K562 (cell line): Measurements from ENCODE around the gene BRINP1. TPM values are rescaled to one million over a fixed set of nuclear protein-coding genes. Genes with fewer than 3 reads are reported as not detected.

Experiments
- ATAC-seq: fragments of 200-7000 bp; cut with Tn5 transposase; 3 replicates; pipeline ENCODE4 v1.9.1; 2020; ENCODE audit warnings: moderate library complexity
- BruUV-seq: library from RNA; stranded (reverse); fragments of 400-500 nt; replicated peaks from 2 replicates; lab custom pipeline; 2021; lab: Mats Ljungman, UMichigan
- CTCF ChIA-PET: fragments of 300-600 bp; formaldehyde crosslinking; extraction: SDS; loops from one replicate; lab custom pipeline; 2021; ENCODE audit warnings: low intra/inter-chr PET ratio; lab: Yijun Ruan, JAX
- POLR2A ChIA-PET: fragments of 300-600, 350-650 bp; sonication (Branson Sonifier 250); formaldehyde crosslinking; extraction: SDS; loops from one replicate; lab custom pipeline; 2021; ENCODE audit warnings: antibody characterized with exemption, inconsistent platforms; lab: Yijun Ruan, JAX
- DNase-seq, 4 experiments: peaks; one replicate each; pipeline versions ENCODE4 v3.0.0 to v3.0.0-alpha.2; 2011 to 2018; ENCODE audit warnings: low spot score in 3 of 4, mixed read lengths in 3 of 4; ENCODE audit errors: extremely low read depth in 1 of 4
- FAIRE-seq: peaks from 2 replicates; lab custom pipeline; 2011; peaks lifted over from hg19 to GRCh38; lab: Jason Lieb, UNC
- H2AFZ ChIP-seq: 2 replicates; pipeline ENCODE4 v1.6.0; 2011; ENCODE audit warnings: low read depth, low read length, control low read depth, inconsistent platforms
- H3K27ac ChIP-seq: fragments of 200-600 bp; 3 replicates; pipeline ENCODE4 v1.8.0; 2011; ENCODE audit warnings: low read depth, mild to moderate bottlenecking, control low read depth, inconsistent platforms, low read length, moderate library complexity, mixed read lengths; ENCODE audit errors: extremely low read depth
- H3K27me3 ChIP-seq, 2 experiments: fragments of 300-600 bp in 1 of 2; 2 replicates in 1 of 2; 3 replicates in 1 of 2; pipeline versions ENCODE4 v1.6.0 to v1.8.0; 2011; ENCODE audit warnings: inconsistent platforms in 2 of 2, low read length in 2 of 2, mild to moderate bottlenecking in 1 of 2, mixed read lengths in 1 of 2, moderate library complexity in 1 of 2; ENCODE audit not compliant: control insufficient read depth in 2 of 2, insufficient read depth in 2 of 2
- H3K36me3 ChIP-seq: fragments of 300-600 bp; 3 replicates; pipeline ENCODE4 v1.8.0; 2011; ENCODE audit warnings: mild to moderate bottlenecking, low read length, inconsistent platforms; ENCODE audit not compliant: control insufficient read depth, insufficient read depth
- H3K4me1 ChIP-seq, 2 experiments: fragments of 200-600 bp in 1 of 2; replicated peaks in 1 of 2; 2 replicates in 1 of 2; 3 replicates in 1 of 2; pipeline versions ENCODE4 v1.5.1 to v1.8.0; 2011; ENCODE audit warnings: inconsistent platforms in 2 of 2, low read length in 2 of 2, mild to moderate bottlenecking in 1 of 2, mixed read lengths in 1 of 2, moderate library complexity in 1 of 2; ENCODE audit not compliant: control insufficient read depth in 2 of 2, insufficient read depth in 2 of 2
- H3K4me2 ChIP-seq: 2 replicates; pipeline ENCODE4 v1.6.1; 2011; ENCODE audit warnings: low read length, control low read depth, inconsistent platforms, mixed read lengths; ENCODE audit not compliant: insufficient read depth
- H3K4me3 ChIP-seq: fragments of 200-600 bp; sonication (generic), shearing (Covaris generic); 2 replicates; pipeline ENCODE4 v1.5.1; 2016; ENCODE audit warnings: control low read depth, inconsistent platforms
- H3K79me2 ChIP-seq: fragments of 200-600 bp; 3 replicates; pipeline ENCODE4 v1.8.0; 2011; ENCODE audit warnings: low read length, inconsistent platforms; ENCODE audit not compliant: control insufficient read depth, insufficient read depth
- H3K9ac ChIP-seq, 2 experiments: 2 replicates each; pipeline versions ENCODE4 v1.6.0 to v1.6.1; 2011; ENCODE audit warnings: low read depth in 2 of 2, low read length in 2 of 2, control low read depth in 1 of 2, inconsistent platforms in 1 of 2, mild to moderate bottlenecking in 1 of 2, mixed read lengths in 1 of 2; ENCODE audit not compliant: insufficient read depth in 1 of 2
- H3K9me1 ChIP-seq: one replicate; pipeline ENCODE4 v1.6.0; 2011; ENCODE audit warnings: inconsistent platforms, mild to moderate bottlenecking, low read length, moderate library complexity; ENCODE audit not compliant: control insufficient read depth, insufficient read depth
- H3K9me3 ChIP-seq: replicated peaks from 2 replicates; pipeline ENCODE4 v1.5.1; 2011; ENCODE audit warnings: low read depth, low read length, inconsistent platforms; ENCODE audit not compliant: control insufficient read depth, insufficient read depth
- H4K20me1 ChIP-seq: replicated peaks from 2 replicates; pipeline ENCODE4 v1.6.1; 2011; ENCODE audit warnings: low read length, inconsistent platforms, mixed read lengths; ENCODE audit not compliant: control insufficient read depth, insufficient read depth
- BACH1 ChIP-seq: fragments of 200-800 bp; sonication (Bioruptor generic); IDR thresholded peaks from 2 replicates; pipeline ENCODE4 v1.6.1; 2016; ENCODE audit warnings: missing genetic modification characterization, missing compliant biosample characterization
- CBFA2T3 ChIP-seq: fragments of 450-650 bp; IDR thresholded peaks from 2 replicates; pipeline ENCODE4 v1.6.1; 2017
- ETV5 ChIP-seq: sonication (generic); formaldehyde crosslinking; IDR thresholded peaks from 2 replicates; pipeline ENCODE4 v1.4.0; 2020; ENCODE audit warnings: low read depth, mild to moderate bottlenecking, missing genetic modification reagents
- FOXK2 ChIP-seq, 2 experiments: fragments of 450-650 bp; IDR thresholded peaks in 1 of 2; conservative IDR thresholded peaks in 1 of 2; 2 replicates each; pipeline ENCODE4 v1.6.1; 2016; ENCODE audit warnings: low read depth in 2 of 2, mild to moderate bottlenecking in 1 of 2
- FOXO4 ChIP-seq: fragments of 450-650 bp; formaldehyde crosslinking; IDR thresholded peaks from 2 replicates; pipeline ENCODE4 v1.4.0; 2020; ENCODE audit warnings: mild to moderate bottlenecking, moderate library complexity
- GTF2F1 ChIP-seq: IDR thresholded peaks from 2 replicates; pipeline ENCODE4 v1.6.1; 2011; ENCODE audit warnings: low read depth, low read length, improper control_type of control experiment
- HDAC1 ChIP-seq, 2 experiments: fragments of 450-650 bp; IDR thresholded peaks; 2 replicates each; pipeline ENCODE4 v1.6.1; 2016 to 2017; ENCODE audit warnings: inconsistent platforms in 1 of 2, mild to moderate bottlenecking in 1 of 2, moderate library complexity in 1 of 2
- NCOR1 ChIP-seq: fragments of 450-650 bp; IDR thresholded peaks from 2 replicates; pipeline ENCODE4 v1.6.1; 2016; ENCODE audit warnings: mild to moderate bottlenecking, moderate library complexity
- SOX6 ChIP-seq: fragments of 450-650 bp; IDR thresholded peaks from 2 replicates; pipeline ENCODE4 v1.6.1; 2014; ENCODE audit warnings: mild to moderate bottlenecking
- TAF9B ChIP-seq: fragments of 450-650 bp; IDR thresholded peaks from 2 replicates; pipeline ENCODE4 v1.6.1; 2018; ENCODE audit warnings: mild to moderate bottlenecking; ENCODE audit not compliant: partially characterized antibody
- ZNF668 ChIP-seq: fragments of 250-450 bp; sonication (Bioruptor Pico); IDR thresholded peaks from 2 replicates; pipeline ENCODE4 v1.8.0; 2022; ENCODE audit warnings: mild to moderate bottlenecking, inconsistent platforms
- ZNF79 ChIP-seq: fragments of 250-450 bp; sonication (Bioruptor Pico); IDR thresholded peaks from 2 replicates; pipeline ENCODE4 v1.4.0; 2020; ENCODE audit warnings: low read depth, mild to moderate bottlenecking, moderate library complexity
- WGBS: fragments of 100-300 bp; shearing (Covaris generic); methylation state at CpG from one replicate; pipeline ENCODE4 v1.1.6; 2016; ENCODE audit warnings: low coverage, mixed read lengths; ENCODE audit not compliant: insufficient coverage; ENCODE audit errors: missing lambda C conversion rate; 5-methylcytosine and 5-hydroxymethylcytosine counted together
- in situ Hi-C: fragments of 300-500 bp; cut with MboI; formaldehyde crosslinking; loops from 4 replicates; pipeline ENCODE4 v1.15.0; 2018; ENCODE audit warnings: inconsistent platforms, mixed read lengths
- intact Hi-C: fragments of 100-400 bp; cut with micrococcal nuclease; formaldehyde crosslinking; loops from 2 replicates; pipeline ENCODE4 v1.14.2; 2022
- polyA plus RNA-seq, 8 experiments: library from polyadenylated mRNA; depleted of rRNA in 4 of 8; stranded (reverse) in 5 of 8; unstranded in 3 of 8; fragments of >200 nt; fragmentation: Nextera tagmentation in 2 of 8; fragmentation: Illumina TruSeq in 1 of 8; extraction: Ambion mirVana in 2 of 8; extraction: Trizol in 1 of 8; gene quantifications; 2 replicates each; pipeline versions ENCODE4 v1.2.1 to v1.2.3, GENCODE V29; 2011 to 2014; ENCODE audit warnings: inconsistent platforms in 1 of 8, missing spikeins in 1 of 8
- total RNA-seq, 7 experiments: library from RNA; depleted of rRNA in 6 of 7; stranded (reverse); fragments of >200 nt in 6 of 7; fragmentation: Illumina TruSeq in 2 of 7; extraction: Trizol in 2 of 7; gene quantifications; 2 replicates each; pipeline versions ENCODE4 v1.2.1 to v1.2.3, GENCODE V29; 2011 to 2021; ENCODE audit warnings: low replicate concordance in 1 of 7

BRINP1 gene
- total and polyA plus RNA-seq, 9 of the 15 experiments (the other 6 are each of a cell fraction or from before 2014, with no cell fraction given) = not detected

DNA sequence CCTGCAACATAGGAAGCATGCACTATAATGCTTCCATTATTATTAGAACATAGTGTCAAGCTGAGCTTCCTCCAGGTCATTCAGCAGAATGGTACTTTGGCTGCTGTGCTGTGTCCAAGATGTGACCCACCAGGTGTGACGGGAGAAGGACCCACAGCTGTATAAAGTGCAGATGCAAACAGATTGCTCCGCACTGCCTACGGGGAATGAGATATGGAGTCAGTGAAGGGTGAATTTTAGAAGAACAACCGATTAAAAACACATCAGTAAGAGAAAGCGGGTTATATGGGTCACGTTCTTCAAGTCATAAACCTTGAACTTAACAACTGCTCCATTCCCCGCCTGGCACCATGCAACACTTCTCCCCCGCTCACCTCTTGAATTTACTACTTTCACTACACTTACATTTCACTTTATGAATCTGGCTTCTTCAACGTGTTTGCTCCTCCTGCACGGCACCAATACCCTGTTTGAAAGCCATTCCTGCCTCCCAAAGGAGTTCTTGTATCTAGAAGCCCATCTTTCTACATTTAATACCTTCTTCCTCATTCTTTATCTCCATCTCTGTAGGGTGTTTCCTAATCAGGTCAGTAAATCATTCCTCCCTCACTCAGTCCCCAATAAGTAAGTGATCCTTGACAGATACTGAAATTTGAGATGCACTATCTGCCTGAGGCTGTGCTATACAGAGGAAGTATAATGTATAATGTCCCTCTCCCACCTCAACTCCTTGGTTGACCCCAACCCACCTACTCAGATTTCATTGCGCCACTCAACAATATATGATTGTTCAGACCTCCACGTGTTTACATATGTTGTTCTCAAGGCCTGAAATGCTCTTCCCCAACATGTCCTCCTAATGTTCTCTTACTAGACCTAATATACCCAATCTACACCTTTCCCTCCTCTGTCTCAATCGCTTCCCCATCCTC lies 25.9 kb downstream of the BRINP1 start:
- Histone ChIP-seq H3K9me3 (no peaks in the 10 kb centered on the region; the same call in 1 of the 2 replicates), H4K20me1 (no peaks in the 10 kb centered on the region), H2AFZ (no peak overlapping the region), H3K9me1 (no peaks in the 10 kb centered on the region), H3K36me3 (no peaks in the 10 kb centered on the region), H3K4me2 (no peak overlapping the region), H3K9ac (no peak overlapping the region), H3K4me1 (no peaks in the 10 kb centered on the region), H3K79me2 (no peaks in the 10 kb centered on the region), H3K4me3 (no peak overlapping the region), H3K27ac (no peak overlapping the region), H3K27me3 (no peaks in the 10 kb centered on the region)
- TF ChIP-seq BACH1 = no peak
- TF ChIP-seq SOX6 = no peak
- no peak for TF ChIP-seq HDAC1 (IDR thresholded peaks at IDR 0.05)
- no peak for TF ChIP-seq ZNF79
- TF ChIP-seq ETV5 (CRISPR knock-in tag) = no peak
- no peak for TF ChIP-seq ZNF668 (CRISPR knock-in tag)
- TF ChIP-seq NCOR1 = no peak
- TF ChIP-seq FOXK2 (conservative IDR thresholded peaks at IDR 0.05 in 1 of 2, IDR thresholded peaks at IDR 0.05 in 1 of 2; ENCODE audit: low read depth in 2 of 2) = no peak
- TF ChIP-seq CBFA2T3 = no peak
- no peak for TF ChIP-seq GTF2F1
- no peak for TF ChIP-seq TAF9B
- no peak for TF ChIP-seq FOXO4
- CTCF ChIA-PET = no interaction called here
- in situ Hi-C loops = no loop called here
- no TSS peak for BruUV-seq
- POLR2A ChIA-PET = no interaction called here
- intact Hi-C loops = no loop called here
- FAIRE-seq (no peak), ATAC-seq (no peak), DNase-seq (no peak)
- WGBS = 0% methylated on average over 13 of the region's 13 CpGs
